A673 (cell line): ENCODE measurements around the gene KRT31.
"Not testable (repeated sequence)": the region's sequence is repeated elsewhere in the genome, so short reads cannot be mapped to it uniquely, and the experiment has no call there.

Experiments
- EZH2 ChIP-seq: fragments of 200-600 bp; sonication (generic); IDR thresholded peaks from 2 replicates; pipeline ENCODE4 v1.6.1; 2017; ENCODE audit warnings: borderline replicate concordance, low read depth, mild to moderate bottlenecking, mixed read lengths, antibody characterized with exemption, low read length; ENCODE audit not compliant: poor library complexity, severe bottlenecking
- TF ChIP-seq, protein P1 (sequence below): fragments of 300-800, 200-600 bp; sonication (generic); conservative IDR thresholded peaks from 2 replicates; pipeline ENCODE4 v1.5.1; 2017; ENCODE audit warnings: low read depth, mild to moderate bottlenecking, antibody characterized with exemption, low read length, moderate library complexity, mixed read lengths

GRCh38 chr17:41346421-41346820, 51.0 kb downstream of the KRT31 start:
- TF ChIP-seq, protein P1, sequence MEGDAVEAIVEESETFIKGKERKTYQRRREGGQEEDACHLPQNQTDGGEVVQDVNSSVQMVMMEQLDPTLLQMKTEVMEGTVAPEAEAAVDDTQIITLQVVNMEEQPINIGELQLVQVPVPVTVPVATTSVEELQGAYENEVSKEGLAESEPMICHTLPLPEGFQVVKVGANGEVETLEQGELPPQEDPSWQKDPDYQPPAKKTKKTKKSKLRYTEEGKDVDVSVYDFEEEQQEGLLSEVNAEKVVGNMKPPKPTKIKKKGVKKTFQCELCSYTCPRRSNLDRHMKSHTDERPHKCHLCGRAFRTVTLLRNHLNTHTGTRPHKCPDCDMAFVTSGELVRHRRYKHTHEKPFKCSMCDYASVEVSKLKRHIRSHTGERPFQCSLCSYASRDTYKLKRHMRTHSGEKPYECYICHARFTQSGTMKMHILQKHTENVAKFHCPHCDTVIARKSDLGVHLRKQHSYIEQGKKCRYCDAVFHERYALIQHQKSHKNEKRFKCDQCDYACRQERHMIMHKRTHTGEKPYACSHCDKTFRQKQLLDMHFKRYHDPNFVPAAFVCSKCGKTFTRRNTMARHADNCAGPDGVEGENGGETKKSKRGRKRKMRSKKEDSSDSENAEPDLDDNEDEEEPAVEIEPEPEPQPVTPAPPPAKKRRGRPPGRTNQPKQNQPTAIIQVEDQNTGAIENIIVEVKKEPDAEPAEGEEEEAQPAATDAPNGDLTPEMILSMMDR = not testable (repeated sequence)
- not testable (repeated sequence) for TF ChIP-seq EZH2
